Measurements from ENCODE around the gene LYL1. TPM values are rescaled to one million over a fixed set of nuclear protein-coding genes. Genes with fewer than 3 reads are reported as not detected.

LYL1 gene
- polyA plus RNA-seq, 1 donor from 2014 or later, result not detected

GRCh38 chr19:13117176-13117771 lies 14.6 kb upstream of the LYL1 start:
- Histone ChIP-seq H3K27ac (ENCODE audit: low read length) (no peak overlapping the region), H3K4me2 (ENCODE audit: low read length) (peak overlapping the region; percentile 69), H3F3A (ENCODE audit: insufficient read depth, low read length, poor library complexity, severe bottlenecking) (no peaks in the 10 kb centered on the region), H3K9me2 (ENCODE audit: insufficient read depth, low read length) (no peaks in the 10 kb centered on the region), H3K27me3 (ENCODE audit: insufficient read depth, low read depth, low read length) (no peaks in the 10 kb centered on the region), H3K9ac (ENCODE audit: low read length) (peak overlapping the region; percentile 74), H3K79me2 (replicated peaks; ENCODE audit: insufficient read depth, low read length) (peaks cover 44% of the 10 kb centered on the region), H2AFZ (ENCODE audit: low read depth, low read length) (peak overlapping the region; percentile 63), H4K20me1 (ENCODE audit: insufficient read depth) (no peaks in the 10 kb centered on the region), H3K4me3 (ENCODE audit: low read length) (peak overlapping the region; percentile 94), H3K9me3 (ENCODE audit: low read length) (no peaks in the 10 kb centered on the region), H3K36me3 (ENCODE audit: insufficient read depth, low read length) (no peaks in the 10 kb centered on the region)
- TF ChIP-seq SMC3 (conservative IDR thresholded peaks at IDR 0.05; ENCODE audit: poor library complexity), result no peak
- TF ChIP-seq EP300 (conservative IDR thresholded peaks at IDR 0.05; ENCODE audit: poor library complexity, severe bottlenecking), result no peak
- TF ChIP-seq MXI1 (conservative IDR thresholded peaks at IDR 0.05; ENCODE audit: poor library complexity, severe bottlenecking), result no peak
- no peak for TF ChIP-seq TAF1 (IDR thresholded peaks at IDR 0.05; ENCODE audit: low read depth)
- TF ChIP-seq CTCF (IDR thresholded peaks at IDR 0.05; ENCODE audit: poor library complexity, severe bottlenecking), result no peak
- TF ChIP-seq REST (IDR thresholded peaks at IDR 0.05; ENCODE audit: borderline replicate concordance), result no peak
- no peak for TF ChIP-seq POLR2AphosphoS5 (IDR thresholded peaks at IDR 0.05)
- TF ChIP-seq EZH2 (IDR thresholded peaks at IDR 0.05; ENCODE audit: borderline replicate concordance, insufficient read depth, low read length, poor library complexity, severe bottlenecking), result no peak
- TF ChIP-seq RAD21 (conservative IDR thresholded peaks at IDR 0.05), result no peak

- Histone ChIP-seq H2AFZ (ENCODE audit: low read depth, low read length) (peak within 1 kb of the TSS; percentile 63), H3K4me3 (ENCODE audit: low read length) (peak within 1 kb of the TSS; percentile 94), H3K79me2 (replicated peaks; ENCODE audit: insufficient read depth, low read length) (peaks cover 38% of the 10 kb centered on the region), H3K36me3 (ENCODE audit: insufficient read depth, low read length) (no peaks in the 10 kb centered on the region), H3K27ac (ENCODE audit: low read length) (peak within 1 kb of the TSS; percentile 15), H3F3A (ENCODE audit: insufficient read depth, low read length, poor library complexity, severe bottlenecking) (no peaks in the 10 kb centered on the region), H3K4me2 (ENCODE audit: low read length) (peak within 1 kb of the TSS; percentile 78), H3K9ac (ENCODE audit: low read length) (peak within 1 kb of the TSS; percentile 74), H3K9me3 (ENCODE audit: low read length) (no peaks in the 10 kb centered on the region), H3K27me3 (ENCODE audit: insufficient read depth, low read depth, low read length) (no peaks in the 10 kb centered on the region), H4K20me1 (ENCODE audit: insufficient read depth) (no peaks in the 10 kb centered on the region), H3K9me2 (ENCODE audit: insufficient read depth, low read length) (no peaks in the 10 kb centered on the region)
- TF ChIP-seq POLR2AphosphoS5 (IDR thresholded peaks at IDR 0.05) (peak; percentile 77), REST (IDR thresholded peaks at IDR 0.05; ENCODE audit: borderline replicate concordance) (peak; percentile 57), EP300 (conservative IDR thresholded peaks at IDR 0.05; ENCODE audit: poor library complexity, severe bottlenecking) (peak; percentile 50), MXI1 (conservative IDR thresholded peaks at IDR 0.05; ENCODE audit: poor library complexity, severe bottlenecking) (peak; percentile 100), SMC3 (conservative IDR thresholded peaks at IDR 0.05; ENCODE audit: poor library complexity) (no peak), EZH2 (IDR thresholded peaks at IDR 0.05; ENCODE audit: borderline replicate concordance, insufficient read depth, low read length, poor library complexity, severe bottlenecking) (no peak)
Measured at GRCh38 chr19:13116282-13117175, 13.9 kb upstream of the LYL1 start, which contains the start of gene TRMT1. Gene TRMT1, minus strand, starts transcription at chr19:13116740. Its CDS starts 341 bp downstream, at chr19:13116399.
